Neural cell (in vitro differentiated cells): Measurements from ENCODE around the gene SLCO2A1. TPM values are rescaled to one million over a fixed set of nuclear protein-coding genes. Genes with fewer than 3 reads are reported as not detected.

Experiments used
- H2AFZ ChIP-seq: fragments of 200-600, 300-800 bp; sonication (generic), shearing (Covaris generic); 2 replicates; pipeline ENCODE4 v1.6.0; 2014; ENCODE audit warnings: low read depth, mild to moderate bottlenecking, antibody characterized with exemption, low read length, moderate library complexity
- H3F3A ChIP-seq: fragments of 200-600 bp; shearing (Covaris generic); 2 replicates; pipeline ENCODE4 v1.6.1; 2016; ENCODE audit warnings: mild to moderate bottlenecking, moderate library complexity, mixed read lengths, antibody characterized with exemption, low read length; ENCODE audit not compliant: insufficient read depth, poor library complexity, severe bottlenecking
- H3K27ac ChIP-seq: fragments of 200-600, 300-800 bp; sonication (generic), shearing (Covaris generic); 2 replicates; pipeline ENCODE4 v1.5.1; 2014; ENCODE audit warnings: mild to moderate bottlenecking, low read length, moderate library complexity
- H3K27me3 ChIP-seq: fragments of 300-800, 200-600 bp; sonication (generic), shearing (Covaris generic); 2 replicates; pipeline ENCODE4 v1.6.0; 2014; ENCODE audit warnings: mild to moderate bottlenecking, low read depth, low read length, moderate library complexity; ENCODE audit not compliant: insufficient read depth
- H3K36me3 ChIP-seq: fragments of 300-800, 200-600 bp; sonication (generic), shearing (Covaris generic); 2 replicates; pipeline ENCODE4 v1.5.1; 2014; ENCODE audit warnings: mild to moderate bottlenecking, antibody characterized with exemption, low read length, moderate library complexity; ENCODE audit not compliant: insufficient read depth
- H3K4me2 ChIP-seq: fragments of 300-800, 200-600 bp; sonication (generic), shearing (Covaris generic); 2 replicates; pipeline ENCODE4 v1.6.0; 2014; ENCODE audit warnings: mild to moderate bottlenecking, low read length
- H3K4me3 ChIP-seq: fragments of 300-800, 200-600 bp; sonication (generic), shearing (Covaris generic); 2 replicates; pipeline ENCODE4 v1.5.1; 2014; ENCODE audit warnings: mild to moderate bottlenecking, low read length, moderate library complexity
- H3K79me2 ChIP-seq: fragments of 200-600 bp; shearing (Covaris generic); replicated peaks from 2 replicates; pipeline ENCODE4 v1.6.0; 2014; ENCODE audit warnings: mild to moderate bottlenecking, low read length, moderate library complexity; ENCODE audit not compliant: insufficient read depth
- H3K9ac ChIP-seq: fragments of 300-800, 200-600 bp; sonication (generic), shearing (Covaris generic); 2 replicates; pipeline ENCODE4 v1.6.1; 2016; ENCODE audit warnings: mild to moderate bottlenecking, low read length, mixed read lengths
- H3K9me2 ChIP-seq: fragments of 200-600 bp; shearing (Covaris generic); 2 replicates; pipeline ENCODE4 v1.6.1; 2016; ENCODE audit warnings: mild to moderate bottlenecking, low read length, mixed read lengths; ENCODE audit not compliant: insufficient read depth
- H3K9me3 ChIP-seq: fragments of 200-600, 300-800 bp; sonication (generic), shearing (Covaris generic); 2 replicates; pipeline ENCODE4 v1.6.1; 2016; ENCODE audit warnings: mild to moderate bottlenecking, mixed run types, low read length, moderate library complexity, mixed read lengths
- H4K20me1 ChIP-seq: fragments of 200-600 bp; shearing (Covaris generic); 2 replicates; pipeline ENCODE4 v1.6.1; 2016; ENCODE audit warnings: mild to moderate bottlenecking, mixed run types; ENCODE audit not compliant: insufficient read depth
- EP300 ChIP-seq: fragments of 450-650 bp; conservative IDR thresholded peaks from 2 replicates; pipeline ENCODE4 v1.6.1; 2014; ENCODE audit warnings: antibody characterized with exemption, mild to moderate bottlenecking, moderate library complexity; ENCODE audit not compliant: poor library complexity, severe bottlenecking
- EZH2 ChIP-seq: fragments of 200-600, 300-800 bp; shearing (Covaris generic), sonication (generic); IDR thresholded peaks from 2 replicates; pipeline ENCODE4 v1.6.1; 2014; ENCODE audit warnings: antibody characterized with exemption, low read length, borderline replicate concordance, mild to moderate bottlenecking; ENCODE audit not compliant: insufficient read depth, poor library complexity, severe bottlenecking
- MXI1 ChIP-seq: fragments of 450-650 bp; conservative IDR thresholded peaks from 2 replicates; pipeline ENCODE4 v1.6.1; 2014; ENCODE audit warnings: antibody characterized with exemption, mild to moderate bottlenecking; ENCODE audit not compliant: poor library complexity, severe bottlenecking
- POLR2AphosphoS5 ChIP-seq: IDR thresholded peaks from 2 replicates; pipeline ENCODE4 v1.6.1; 2012
- RAD21 ChIP-seq: fragments of 450-650 bp; conservative IDR thresholded peaks from 2 replicates; pipeline ENCODE4 v1.6.1; 2014; ENCODE audit warnings: antibody characterized with exemption, mild to moderate bottlenecking, moderate library complexity
- SMC3 ChIP-seq: fragments of 450-650 bp; conservative IDR thresholded peaks from 2 replicates; pipeline ENCODE4 v1.6.1; 2014; ENCODE audit warnings: antibody characterized with exemption, mild to moderate bottlenecking, moderate library complexity; ENCODE audit not compliant: poor library complexity
- TAF1 ChIP-seq: IDR thresholded peaks from 2 replicates; pipeline ENCODE4 v1.6.1; 2012; ENCODE audit warnings: low read depth
- polyA plus RNA-seq: library from polyadenylated mRNA; depleted of rRNA; stranded (reverse); fragments of >200 nt; gene quantifications from 2 replicates; pipeline ENCODE4 v1.2.3, GENCODE V29; 2014
- TF ChIP-seq, protein P1 (sequence below): IDR thresholded peaks from 2 replicates; pipeline ENCODE4 v1.6.1; 2012; ENCODE audit warnings: borderline replicate concordance
- TF ChIP-seq, protein P2 (sequence below): fragments of 450-650 bp; IDR thresholded peaks from 2 replicates; pipeline ENCODE4 v1.5.1; 2014; ENCODE audit warnings: antibody characterized with exemption, mild to moderate bottlenecking, moderate library complexity; ENCODE audit not compliant: poor library complexity, severe bottlenecking

SLCO2A1 gene
- polyA plus RNA-seq, 1 donor from 2014 or later = not detected

DNA sequence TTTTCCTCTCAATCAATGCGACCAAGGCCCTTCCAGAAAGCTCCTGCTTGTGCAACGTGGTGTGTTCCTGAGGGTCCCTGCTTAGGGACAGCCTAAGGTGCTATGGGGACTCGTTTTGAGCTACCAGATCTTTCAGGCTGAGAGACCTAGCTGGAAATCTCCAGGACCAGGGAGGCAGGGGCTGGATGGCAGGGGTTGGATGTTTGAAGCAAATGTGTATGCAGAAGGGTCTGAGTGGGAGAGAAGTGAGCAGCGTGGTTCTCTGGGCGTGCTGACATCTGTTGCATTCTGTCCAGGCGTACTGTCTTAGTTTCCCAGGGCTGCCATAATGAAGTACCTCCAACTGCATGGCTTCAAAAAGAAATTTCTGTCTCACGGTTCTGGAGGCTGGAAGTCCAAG, 31.7 kb upstream of the SLCO2A1 start:
- Histone ChIP-seq H3F3A (no peaks in the 10 kb centered on the region), H3K27ac (no peak overlapping the region), H2AFZ (no peak overlapping the region), H3K9me3 (no peaks in the 10 kb centered on the region), H3K9me2 (no peaks in the 10 kb centered on the region), H3K79me2 (no peaks in the 10 kb centered on the region), H3K27me3 (no peaks in the 10 kb centered on the region), H3K9ac (no peak overlapping the region), H3K36me3 (no peaks in the 10 kb centered on the region), H3K4me3 (no peak overlapping the region), H3K4me2 (no peak overlapping the region), H4K20me1 (no peaks in the 10 kb centered on the region)
- no peak for TF ChIP-seq MXI1

DNA sequence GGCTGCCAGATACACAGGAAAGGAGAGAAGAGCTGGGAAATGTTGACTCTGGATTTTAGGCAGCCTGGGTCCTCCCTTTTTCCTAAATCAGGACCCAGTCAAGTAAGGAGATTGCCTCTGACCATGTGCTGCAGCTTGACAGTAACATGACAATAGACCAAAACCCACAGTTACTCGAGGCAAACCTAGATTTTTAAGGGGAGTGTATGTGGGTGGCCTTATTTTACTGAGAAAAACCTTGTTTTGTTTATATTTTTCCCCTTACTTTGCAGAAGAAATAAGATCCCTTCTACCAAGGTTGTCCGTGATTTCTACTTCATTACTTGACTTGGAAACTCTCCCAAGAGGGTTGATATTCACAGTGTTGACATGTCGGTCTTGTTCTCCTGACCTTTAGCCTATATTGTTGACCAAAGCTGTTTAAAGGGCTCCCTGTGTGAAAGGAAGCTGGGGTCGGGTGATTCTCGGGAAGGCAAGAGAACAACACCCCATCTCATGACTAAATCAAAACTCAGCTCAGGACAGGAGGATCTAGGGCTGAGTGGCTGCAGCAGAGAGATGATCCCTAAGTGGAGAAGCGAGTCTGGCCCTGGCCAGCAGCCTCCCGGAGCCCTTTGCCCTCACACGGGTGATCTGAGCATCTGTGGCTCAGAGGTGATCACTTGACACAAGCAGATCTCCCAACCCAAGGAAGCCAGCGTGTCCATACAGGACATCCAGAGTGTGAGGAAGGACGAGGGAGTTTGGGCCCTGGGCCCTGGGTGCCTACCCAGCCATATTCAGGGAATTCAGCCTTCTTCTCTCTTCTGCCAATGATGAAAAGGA, 31.0 kb upstream of the SLCO2A1 start:
- Histone ChIP-seq H3K79me2 (no peaks in the 10 kb centered on the region), H3K27me3 (no peaks in the 10 kb centered on the region), H3K9me2 (no peaks in the 10 kb centered on the region), H3K36me3 (no peaks in the 10 kb centered on the region), H2AFZ (no peak overlapping the region), H3K9ac (no peak overlapping the region), H4K20me1 (no peaks in the 10 kb centered on the region), H3K9me3 (no peaks in the 10 kb centered on the region), H3K4me2 (no peak overlapping the region), H3F3A (no peaks in the 10 kb centered on the region), H3K27ac (no peak overlapping the region), H3K4me3 (no peak overlapping the region)
- TF ChIP-seq, protein P1, sequence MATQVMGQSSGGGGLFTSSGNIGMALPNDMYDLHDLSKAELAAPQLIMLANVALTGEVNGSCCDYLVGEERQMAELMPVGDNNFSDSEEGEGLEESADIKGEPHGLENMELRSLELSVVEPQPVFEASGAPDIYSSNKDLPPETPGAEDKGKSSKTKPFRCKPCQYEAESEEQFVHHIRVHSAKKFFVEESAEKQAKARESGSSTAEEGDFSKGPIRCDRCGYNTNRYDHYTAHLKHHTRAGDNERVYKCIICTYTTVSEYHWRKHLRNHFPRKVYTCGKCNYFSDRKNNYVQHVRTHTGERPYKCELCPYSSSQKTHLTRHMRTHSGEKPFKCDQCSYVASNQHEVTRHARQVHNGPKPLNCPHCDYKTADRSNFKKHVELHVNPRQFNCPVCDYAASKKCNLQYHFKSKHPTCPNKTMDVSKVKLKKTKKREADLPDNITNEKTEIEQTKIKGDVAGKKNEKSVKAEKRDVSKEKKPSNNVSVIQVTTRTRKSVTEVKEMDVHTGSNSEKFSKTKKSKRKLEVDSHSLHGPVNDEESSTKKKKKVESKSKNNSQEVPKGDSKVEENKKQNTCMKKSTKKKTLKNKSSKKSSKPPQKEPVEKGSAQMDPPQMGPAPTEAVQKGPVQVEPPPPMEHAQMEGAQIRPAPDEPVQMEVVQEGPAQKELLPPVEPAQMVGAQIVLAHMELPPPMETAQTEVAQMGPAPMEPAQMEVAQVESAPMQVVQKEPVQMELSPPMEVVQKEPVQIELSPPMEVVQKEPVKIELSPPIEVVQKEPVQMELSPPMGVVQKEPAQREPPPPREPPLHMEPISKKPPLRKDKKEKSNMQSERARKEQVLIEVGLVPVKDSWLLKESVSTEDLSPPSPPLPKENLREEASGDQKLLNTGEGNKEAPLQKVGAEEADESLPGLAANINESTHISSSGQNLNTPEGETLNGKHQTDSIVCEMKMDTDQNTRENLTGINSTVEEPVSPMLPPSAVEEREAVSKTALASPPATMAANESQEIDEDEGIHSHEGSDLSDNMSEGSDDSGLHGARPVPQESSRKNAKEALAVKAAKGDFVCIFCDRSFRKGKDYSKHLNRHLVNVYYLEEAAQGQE = no peak
- TF ChIP-seq EP300 (no peak), EZH2 (no peak), SMC3 (no peak), RAD21 (no peak), POLR2AphosphoS5 (no peak), TAF1 (no peak), MXI1 (no peak)
- TF ChIP-seq, protein P2, sequence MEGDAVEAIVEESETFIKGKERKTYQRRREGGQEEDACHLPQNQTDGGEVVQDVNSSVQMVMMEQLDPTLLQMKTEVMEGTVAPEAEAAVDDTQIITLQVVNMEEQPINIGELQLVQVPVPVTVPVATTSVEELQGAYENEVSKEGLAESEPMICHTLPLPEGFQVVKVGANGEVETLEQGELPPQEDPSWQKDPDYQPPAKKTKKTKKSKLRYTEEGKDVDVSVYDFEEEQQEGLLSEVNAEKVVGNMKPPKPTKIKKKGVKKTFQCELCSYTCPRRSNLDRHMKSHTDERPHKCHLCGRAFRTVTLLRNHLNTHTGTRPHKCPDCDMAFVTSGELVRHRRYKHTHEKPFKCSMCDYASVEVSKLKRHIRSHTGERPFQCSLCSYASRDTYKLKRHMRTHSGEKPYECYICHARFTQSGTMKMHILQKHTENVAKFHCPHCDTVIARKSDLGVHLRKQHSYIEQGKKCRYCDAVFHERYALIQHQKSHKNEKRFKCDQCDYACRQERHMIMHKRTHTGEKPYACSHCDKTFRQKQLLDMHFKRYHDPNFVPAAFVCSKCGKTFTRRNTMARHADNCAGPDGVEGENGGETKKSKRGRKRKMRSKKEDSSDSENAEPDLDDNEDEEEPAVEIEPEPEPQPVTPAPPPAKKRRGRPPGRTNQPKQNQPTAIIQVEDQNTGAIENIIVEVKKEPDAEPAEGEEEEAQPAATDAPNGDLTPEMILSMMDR = no peak
